ENCODE measurements around the gene GTF3C2.

Gene GTF3C2

GRCh38 chr2:27379836-27380625, 23.5 kb upstream of the GTF3C2 start:
- H3K27ac ChIP-seq (replicated peaks): peak overlapping the region; percentile 70
- no peaks in the 10 kb centered on the region for H3K27me3 ChIP-seq (ENCODE audit: insufficient read depth, poor library complexity, severe bottlenecking)
- TF ChIP-seq GABPA (IDR thresholded peaks at IDR 0.05; ENCODE audit: low read depth) (no peak), SPI1 (IDR thresholded peaks at IDR 0.05; ENCODE audit: borderline replicate concordance, low read depth) (no peak), CTCF (IDR thresholded peaks at IDR 0.05; ENCODE audit: insufficient read depth, low read length) (no peak), POLR2AphosphoS5 (IDR thresholded peaks at IDR 0.05; ENCODE audit: low read depth) (no peak)
- TF ChIP-seq, protein P1, sequence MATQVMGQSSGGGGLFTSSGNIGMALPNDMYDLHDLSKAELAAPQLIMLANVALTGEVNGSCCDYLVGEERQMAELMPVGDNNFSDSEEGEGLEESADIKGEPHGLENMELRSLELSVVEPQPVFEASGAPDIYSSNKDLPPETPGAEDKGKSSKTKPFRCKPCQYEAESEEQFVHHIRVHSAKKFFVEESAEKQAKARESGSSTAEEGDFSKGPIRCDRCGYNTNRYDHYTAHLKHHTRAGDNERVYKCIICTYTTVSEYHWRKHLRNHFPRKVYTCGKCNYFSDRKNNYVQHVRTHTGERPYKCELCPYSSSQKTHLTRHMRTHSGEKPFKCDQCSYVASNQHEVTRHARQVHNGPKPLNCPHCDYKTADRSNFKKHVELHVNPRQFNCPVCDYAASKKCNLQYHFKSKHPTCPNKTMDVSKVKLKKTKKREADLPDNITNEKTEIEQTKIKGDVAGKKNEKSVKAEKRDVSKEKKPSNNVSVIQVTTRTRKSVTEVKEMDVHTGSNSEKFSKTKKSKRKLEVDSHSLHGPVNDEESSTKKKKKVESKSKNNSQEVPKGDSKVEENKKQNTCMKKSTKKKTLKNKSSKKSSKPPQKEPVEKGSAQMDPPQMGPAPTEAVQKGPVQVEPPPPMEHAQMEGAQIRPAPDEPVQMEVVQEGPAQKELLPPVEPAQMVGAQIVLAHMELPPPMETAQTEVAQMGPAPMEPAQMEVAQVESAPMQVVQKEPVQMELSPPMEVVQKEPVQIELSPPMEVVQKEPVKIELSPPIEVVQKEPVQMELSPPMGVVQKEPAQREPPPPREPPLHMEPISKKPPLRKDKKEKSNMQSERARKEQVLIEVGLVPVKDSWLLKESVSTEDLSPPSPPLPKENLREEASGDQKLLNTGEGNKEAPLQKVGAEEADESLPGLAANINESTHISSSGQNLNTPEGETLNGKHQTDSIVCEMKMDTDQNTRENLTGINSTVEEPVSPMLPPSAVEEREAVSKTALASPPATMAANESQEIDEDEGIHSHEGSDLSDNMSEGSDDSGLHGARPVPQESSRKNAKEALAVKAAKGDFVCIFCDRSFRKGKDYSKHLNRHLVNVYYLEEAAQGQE (IDR thresholded peaks at IDR 0.05; ENCODE audit: insufficient replicate concordance, low read depth): no peak
- H3K4me3 ChIP-seq (replicated peaks; ENCODE audit: insufficient read depth, low read length): peak overlapping the region; percentile 77
- DNase-seq (ENCODE audit: low read depth in 1 of 2, low spot score in 1 of 2): peak; percentile 69 to 72

- Histone ChIP-seq H3K27ac (replicated peaks) (peak overlapping the region; percentile 70), H3K4me3 (replicated peaks; ENCODE audit: insufficient read depth, low read length) (peak overlapping the region; percentile 77), H3K27me3 (ENCODE audit: insufficient read depth, poor library complexity, severe bottlenecking) (no peaks in the 10 kb centered on the region)
- TF ChIP-seq GABPA (IDR thresholded peaks at IDR 0.05; ENCODE audit: low read depth): no peak
- no peak for TF ChIP-seq POLR2AphosphoS5 (IDR thresholded peaks at IDR 0.05; ENCODE audit: low read depth)
- no peak for TF ChIP-seq CTCF (IDR thresholded peaks at IDR 0.05; ENCODE audit: insufficient read depth, low read length)
- TF ChIP-seq, protein P1 (IDR thresholded peaks at IDR 0.05; ENCODE audit: insufficient replicate concordance, low read depth): no peak
- TF ChIP-seq SPI1 (IDR thresholded peaks at IDR 0.05; ENCODE audit: borderline replicate concordance, low read depth): no peak
- no peak for DNase-seq (ENCODE audit: low read depth in 1 of 2, low spot score in 1 of 2)
These were observed 22.8 kb upstream of the GTF3C2 start for GRCh38 chr2:27379383-27379835.

DNA sequence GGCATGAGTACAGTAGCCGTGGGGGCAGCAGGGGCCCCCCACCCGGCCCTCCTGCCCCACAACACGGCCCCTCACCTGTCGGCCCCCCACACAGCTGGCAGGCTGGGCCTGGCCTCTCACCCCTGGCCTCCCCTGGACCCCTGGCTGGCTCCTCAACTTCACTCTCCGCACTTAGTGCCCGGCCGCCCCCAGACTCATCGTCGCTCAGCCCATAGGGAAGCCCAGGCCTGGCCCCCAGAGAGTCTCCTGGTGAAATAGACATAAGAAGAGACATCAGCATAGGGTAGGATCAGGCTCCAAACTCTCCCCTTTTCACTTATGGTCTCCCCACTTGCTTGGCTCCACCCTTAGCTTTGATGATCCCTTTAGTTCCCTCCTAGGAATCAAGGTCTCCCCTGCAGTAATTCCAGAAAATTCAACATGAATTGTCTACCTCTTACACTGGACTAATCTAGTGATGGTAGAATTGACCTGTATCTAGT, 22.3 kb upstream of the GTF3C2 start:
- Histone ChIP-seq H3K4me3 (replicated peaks; ENCODE audit: insufficient read depth, low read length) (no peak overlapping the region), H3K27ac (replicated peaks) (peak overlapping the region; percentile 70), H3K27me3 (ENCODE audit: insufficient read depth, poor library complexity, severe bottlenecking) (no peaks in the 10 kb centered on the region)
- TF ChIP-seq POLR2AphosphoS5 (IDR thresholded peaks at IDR 0.05; ENCODE audit: low read depth): no peak
- no peak for TF ChIP-seq SPI1 (IDR thresholded peaks at IDR 0.05; ENCODE audit: borderline replicate concordance, low read depth)
- no peak for DNase-seq (ENCODE audit: low read depth in 1 of 2, low spot score in 1 of 2)

DNA sequence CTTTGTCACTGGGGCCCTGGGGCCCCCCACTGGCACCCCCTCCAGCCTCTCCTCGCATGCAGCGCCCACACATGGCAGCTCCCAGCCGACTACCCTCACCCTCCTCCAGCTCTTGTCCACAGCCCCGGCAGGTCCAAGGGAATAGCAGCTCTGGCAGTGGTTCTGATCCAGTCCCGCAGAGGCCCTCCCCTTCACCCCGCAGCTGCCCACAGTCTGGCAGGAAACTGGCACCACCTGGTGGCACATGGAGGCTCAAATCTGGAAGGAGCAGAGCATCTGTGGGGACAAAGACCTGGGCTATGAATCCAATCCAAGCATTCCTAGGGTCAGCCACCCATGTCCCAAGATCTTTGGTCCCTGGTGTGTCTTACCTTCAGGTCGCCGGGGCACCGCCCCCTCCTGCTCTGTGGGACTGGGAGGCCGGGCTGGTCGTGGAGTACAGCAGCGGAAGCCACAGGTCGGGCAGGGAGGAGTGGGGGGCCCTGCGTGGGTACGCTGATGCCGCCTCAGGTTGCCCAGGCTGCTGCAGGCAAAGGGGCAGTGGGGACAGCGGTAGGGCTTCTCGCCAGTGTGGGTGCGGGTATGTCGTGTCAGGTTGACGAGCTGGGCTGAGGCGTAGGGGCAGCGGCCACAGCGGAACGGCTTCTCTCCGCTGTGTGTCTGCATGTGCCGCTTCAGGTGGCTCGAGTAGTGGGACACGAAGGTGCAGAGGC, 21.7 kb upstream of the GTF3C2 start:
- TF ChIP-seq POLR2AphosphoS5 (IDR thresholded peaks at IDR 0.05; ENCODE audit: low read depth) (peak; percentile 63; the same call in 1 of the 2 replicates), CTCF (IDR thresholded peaks at IDR 0.05; ENCODE audit: insufficient read depth, low read length) (peak; percentile 3), GABPA (IDR thresholded peaks at IDR 0.05; ENCODE audit: low read depth) (no peak), SPI1 (IDR thresholded peaks at IDR 0.05; ENCODE audit: borderline replicate concordance, low read depth) (no peak)
- TF ChIP-seq, protein P1 (IDR thresholded peaks at IDR 0.05; ENCODE audit: insufficient replicate concordance, low read depth): no peak
- Histone ChIP-seq H3K27me3 (ENCODE audit: insufficient read depth, poor library complexity, severe bottlenecking) (no peaks in the 10 kb centered on the region), H3K4me3 (replicated peaks; ENCODE audit: insufficient read depth, low read length) (no peak overlapping the region), H3K27ac (replicated peaks) (no peak overlapping the region)
- peak in 1 of 2 experiments; percentile 30 for DNase-seq (ENCODE audit: low read depth in 1 of 2, low spot score in 1 of 2)
